ENCODE results near the gene SCNN1G. TPM values are rescaled to one million over a fixed set of nuclear protein-coding genes. Genes with fewer than 3 reads are reported as not detected.

SCNN1G gene
- total RNA-seq, 2 experiments from 2014 or later: not detected

GRCh38 chr16:23183543-23183862 is 958 bp downstream of the SCNN1G start:
- CTCF ChIA-PET (ENCODE audit: unreplicated experiment): no interaction called here
- no peaks in the 10 kb centered on the region for H3K9me2 ChIP-seq (ENCODE audit: insufficient read depth, low read length)
- intact Hi-C loops (cut with micrococcal nuclease; ENCODE audit: unreplicated experiment): loop anchor here (5.0 kb wide), 1 partner anchor 114 kb away; no protein-coding TSS in a partner anchor
- no peaks in the 10 kb centered on the region for H3K9me3 ChIP-seq (ENCODE audit: low read length)
- no peak overlapping the region for H2AFZ ChIP-seq (ENCODE audit: low read length)
- no peaks in the 10 kb centered on the region for H3K79me2 ChIP-seq (ENCODE audit: insufficient read depth, low read depth, low read length)
- DNase-seq (ENCODE audit: low spot score): no peak
- no peak overlapping the region for H3K4me2 ChIP-seq (ENCODE audit: low read length)
- BruUV-seq (replicated peaks): no TSS peak
- H3K27ac ChIP-seq (ENCODE audit: low read depth, low read length, poor library complexity, severe bottlenecking): no peak overlapping the region
- no peaks in the 10 kb centered on the region for H3K36me3 ChIP-seq (ENCODE audit: insufficient read depth, low read length)
- H3K4me1 ChIP-seq (ENCODE audit: insufficient read depth, low read length, poor library complexity, severe bottlenecking): peaks cover 4% of the 10 kb centered on the region
- TF ChIP-seq EZH2phosphoT487 (IDR thresholded peaks at IDR 0.05; ENCODE audit: borderline replicate concordance, low read depth, low read length) (no peak), CTCF (conservative IDR thresholded peaks at IDR 0.05; ENCODE audit: low read length) (no peak)
- no peaks in the 10 kb centered on the region for H4K20me1 ChIP-seq (ENCODE audit: insufficient read depth, low read length)
- no peak overlapping the region for H3K4me3 ChIP-seq (ENCODE audit: low read depth, low read length, poor library complexity, severe bottlenecking)
- POLR2A ChIA-PET: interaction anchor here (0.6 to 2.0 kb wide), 3 partner anchors 237 to 253 kb away, joined by 3 to 5 read pairs (median 3); no protein-coding TSS in a partner anchor

DNA sequence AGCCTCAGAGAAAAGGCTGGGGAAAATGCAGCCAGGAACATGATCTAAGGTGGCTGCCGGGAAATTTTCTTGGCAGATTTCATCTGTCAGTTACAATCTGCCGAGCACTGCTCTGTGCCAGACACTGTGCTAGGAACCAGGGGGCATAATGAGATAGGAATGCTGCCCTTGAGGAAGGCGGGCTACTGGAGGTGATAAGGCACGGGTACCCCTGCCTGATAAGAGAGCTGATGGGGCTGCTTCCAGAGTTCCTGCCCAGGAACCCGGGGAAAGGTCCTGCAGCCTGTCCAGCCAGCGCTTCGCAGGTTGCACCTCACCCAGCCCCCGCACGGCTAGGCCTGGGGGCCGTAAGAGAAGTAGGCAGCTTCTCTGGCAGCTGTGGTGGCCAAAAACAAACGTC is 3.1 kb downstream of the SCNN1G start:
- no peak for DNase-seq (ENCODE audit: low spot score)
- TF ChIP-seq CTCF (conservative IDR thresholded peaks at IDR 0.05; ENCODE audit: low read length): no peak
- TF ChIP-seq EZH2phosphoT487 (IDR thresholded peaks at IDR 0.05; ENCODE audit: borderline replicate concordance, low read depth, low read length): no peak
- ChIA-PET POLR2A (no interaction called here), CTCF (ENCODE audit: unreplicated experiment) (no interaction called here)
- Histone ChIP-seq H3K79me2 (ENCODE audit: insufficient read depth, low read depth, low read length) (no peaks in the 10 kb centered on the region), H3K9me2 (ENCODE audit: insufficient read depth, low read length) (no peaks in the 10 kb centered on the region), H3K9me3 (ENCODE audit: low read length) (no peaks in the 10 kb centered on the region), H3K36me3 (ENCODE audit: insufficient read depth, low read length) (no peaks in the 10 kb centered on the region), H4K20me1 (ENCODE audit: insufficient read depth, low read length) (no peaks in the 10 kb centered on the region), H3K4me3 (ENCODE audit: low read depth, low read length, poor library complexity, severe bottlenecking) (no peak overlapping the region), H3K4me1 (ENCODE audit: insufficient read depth, low read length, poor library complexity, severe bottlenecking) (peaks cover 4% of the 10 kb centered on the region), H3K27ac (ENCODE audit: low read depth, low read length, poor library complexity, severe bottlenecking) (no peak overlapping the region), H3K4me2 (ENCODE audit: low read length) (no peak overlapping the region), H2AFZ (ENCODE audit: low read length) (no peak overlapping the region)
- intact Hi-C loops (cut with micrococcal nuclease; ENCODE audit: unreplicated experiment): no loop called here
- no TSS peak for BruUV-seq (replicated peaks)

DNA sequence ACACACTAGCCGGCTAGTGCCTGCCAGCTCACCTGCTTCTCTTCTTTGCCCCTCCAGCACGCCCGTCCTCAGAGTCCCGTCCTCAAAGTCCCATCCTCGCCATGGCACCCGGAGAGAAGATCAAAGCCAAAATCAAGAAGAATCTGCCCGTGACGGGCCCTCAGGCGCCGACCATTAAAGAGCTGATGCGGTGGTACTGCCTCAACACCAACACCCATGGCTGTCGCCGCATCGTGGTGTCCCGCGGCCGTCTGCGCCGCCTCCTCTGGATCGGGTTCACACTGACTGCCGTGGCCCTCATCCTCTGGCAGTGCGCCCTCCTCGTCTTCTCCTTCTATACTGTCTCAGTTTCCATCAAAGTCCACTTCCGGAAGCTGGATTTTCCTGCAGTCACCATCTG is 3.6 kb downstream of the SCNN1G start:
- CTCF ChIA-PET (ENCODE audit: unreplicated experiment): no interaction called here
- intact Hi-C loops (cut with micrococcal nuclease; ENCODE audit: unreplicated experiment): no loop called here
- DNase-seq (ENCODE audit: low spot score): no peak

More for the DNA sequence above, 3.6 kb downstream of the SCNN1G start:
- POLR2A ChIA-PET: no interaction called here
- Histone ChIP-seq H3K79me2 (ENCODE audit: insufficient read depth, low read depth, low read length) (no peaks in the 10 kb centered on the region), H3K27ac (ENCODE audit: low read depth, low read length, poor library complexity, severe bottlenecking) (no peak overlapping the region), H3K4me2 (ENCODE audit: low read length) (no peak overlapping the region), H3K4me1 (ENCODE audit: insufficient read depth, low read length, poor library complexity, severe bottlenecking) (peaks cover 4% of the 10 kb centered on the region), H3K9me2 (ENCODE audit: insufficient read depth, low read length) (no peaks in the 10 kb centered on the region), H3K36me3 (ENCODE audit: insufficient read depth, low read length) (no peaks in the 10 kb centered on the region), H4K20me1 (ENCODE audit: insufficient read depth, low read length) (no peaks in the 10 kb centered on the region), H3K4me3 (ENCODE audit: low read depth, low read length, poor library complexity, severe bottlenecking) (no peak overlapping the region), H3K9me3 (ENCODE audit: low read length) (no peaks in the 10 kb centered on the region), H2AFZ (ENCODE audit: low read length) (no peak overlapping the region)
- TF ChIP-seq CTCF (conservative IDR thresholded peaks at IDR 0.05; ENCODE audit: low read length): no peak
- no peak for TF ChIP-seq EZH2phosphoT487 (IDR thresholded peaks at IDR 0.05; ENCODE audit: borderline replicate concordance, low read depth, low read length)
- no TSS peak for BruUV-seq (replicated peaks)

Measured in OCI-LY7 (cell line).